Keratinocyte (primary cell): ENCODE data around the gene CSNK1D. TPM values are rescaled to one million over a fixed set of nuclear protein-coding genes. Genes with fewer than 3 reads are reported as not detected.

Source experiments
- DNase-seq: peaks from one replicate; pipeline ENCODE4 v3.0.0-alpha.2; 2011; ENCODE audit warnings: low read depth, missing footprints, low spot score
- FAIRE-seq: peaks from 2 replicates; lab custom pipeline; 2011; peaks lifted over from hg19 to GRCh38; lab: Jason Lieb, UNC
- H2AFZ ChIP-seq: 2 replicates; pipeline ENCODE4 v1.6.0; 2012; ENCODE audit warnings: low read length, control low read depth, inconsistent platforms; ENCODE audit not compliant: control insufficient read depth
- H3K27ac ChIP-seq: 2 replicates; pipeline ENCODE4 v1.5.1; 2011; ENCODE audit warnings: low read length; ENCODE audit not compliant: control insufficient read depth, insufficient read depth
- H3K27me3 ChIP-seq: 3 replicates; pipeline ENCODE4 v1.6.0; 2011; ENCODE audit warnings: low read length; ENCODE audit not compliant: control insufficient read depth, insufficient read depth; ENCODE audit errors: extremely low read depth
- H3K36me3 ChIP-seq, 2 experiments: 2 replicates in 1 of 2; 3 replicates in 1 of 2; pipeline ENCODE4 v1.5.1; 2011; ENCODE audit warnings: low read length in 2 of 2, mild to moderate bottlenecking in 1 of 2; ENCODE audit not compliant: control insufficient read depth in 2 of 2, insufficient read depth in 2 of 2; ENCODE audit errors: extremely low read depth in 1 of 2
- H3K4me1 ChIP-seq: 3 replicates; pipeline ENCODE4 v1.5.1; 2011; ENCODE audit warnings: low read length; ENCODE audit not compliant: control insufficient read depth, insufficient read depth; ENCODE audit errors: extremely low read depth
- H3K4me2 ChIP-seq: 3 replicates; pipeline ENCODE4 v1.6.0; 2011; ENCODE audit warnings: low read depth, low read length; ENCODE audit not compliant: control insufficient read depth, insufficient read depth; ENCODE audit errors: extremely low read depth
- H3K4me3 ChIP-seq, 3 experiments: fragments of 200-600 bp in 1 of 3; sonication (generic) in 1 of 3; 2 replicates in 2 of 3; 3 replicates in 1 of 3; pipeline ENCODE4 v1.5.1; 2011 to 2016; ENCODE audit warnings: low read length in 3 of 3, mild to moderate bottlenecking in 3 of 3, control low read depth in 2 of 3, inconsistent platforms in 1 of 3, low read depth in 1 of 3, mixed read lengths in 1 of 3, mixed run types in 1 of 3, moderate library complexity in 1 of 3; ENCODE audit not compliant: control insufficient read depth in 2 of 3, insufficient read depth in 2 of 3; ENCODE audit errors: extremely low read depth in 1 of 3
- H3K79me2 ChIP-seq: 2 replicates; pipeline ENCODE4 v1.6.0; 2012; ENCODE audit warnings: low read length; ENCODE audit not compliant: control insufficient read depth, insufficient read depth
- H3K9ac ChIP-seq: 3 replicates; pipeline ENCODE4 v1.6.0; 2011; ENCODE audit warnings: low read length; ENCODE audit not compliant: control insufficient read depth, insufficient read depth; ENCODE audit errors: extremely low read depth
- H3K9me1 ChIP-seq: 3 replicates; pipeline ENCODE4 v1.6.0; 2011; ENCODE audit warnings: low read length; ENCODE audit not compliant: control insufficient read depth, insufficient read depth; ENCODE audit errors: extremely low read depth
- H3K9me3 ChIP-seq: 2 replicates; pipeline ENCODE4 v1.5.1; 2012; ENCODE audit warnings: low read depth, low read length; ENCODE audit not compliant: control insufficient read depth
- H4K20me1 ChIP-seq: 3 replicates; pipeline ENCODE4 v1.6.0; 2011; ENCODE audit warnings: low read length; ENCODE audit not compliant: control insufficient read depth, insufficient read depth; ENCODE audit errors: extremely low read depth
- EZH2 ChIP-seq: IDR thresholded peaks from one replicate; pipeline ENCODE4 v1.6.1; 2012; ENCODE audit warnings: inconsistent platforms, mild to moderate bottlenecking, low read length, moderate library complexity
- dilution Hi-C: fragments of 300-500 bp; cut with MboI; formaldehyde crosslinking; loops from one replicate; pipeline ENCODE4 v1.7.0; 2020; ENCODE audit warnings: low sequenced_read_pairs; ENCODE audit not compliant: extremely low pct_ligation_motif_present
- polyA plus RNA-seq, 5 experiments: library from polyadenylated mRNA; depleted of rRNA in 3 of 5; stranded (reverse) in 3 of 5; stranded (forward) in 1 of 5; unstranded in 1 of 5; fragments of >200 nt; gene quantifications; 1 replicate in 1 of 5; 2 replicates in 3 of 5; 3 replicates in 1 of 5; pipeline versions ENCODE4 v1.2.1 to v1.2.3, GENCODE V29; 2011 to 2012; ENCODE audit warnings: missing spikeins in 2 of 5, low read depth in 1 of 5, low replicate concordance in 1 of 5
- TF ChIP-seq, protein P1 (sequence below), 3 experiments: IDR thresholded peaks in 1 of 3; conservative IDR thresholded peaks in 1 of 3; optimal IDR thresholded peaks in 1 of 3; 2 replicates in 2 of 3; 3 replicates in 1 of 3; pipeline versions ENCODE3 to v1.5.1; 2011; ENCODE audit warnings: low read length in 3 of 3, mild to moderate bottlenecking in 3 of 3, moderate library complexity in 2 of 3, control low read depth in 1 of 3, inconsistent platforms in 1 of 3; ENCODE audit not compliant: insufficient read depth in 2 of 3; ENCODE audit errors: extremely low read depth in 1 of 3

Gene CSNK1D
- polyA plus RNA-seq, 1 donor (not counting 4 experiments of a cell fraction or from before 2014, with no cell fraction given), result 86.0 TPM

DNA sequence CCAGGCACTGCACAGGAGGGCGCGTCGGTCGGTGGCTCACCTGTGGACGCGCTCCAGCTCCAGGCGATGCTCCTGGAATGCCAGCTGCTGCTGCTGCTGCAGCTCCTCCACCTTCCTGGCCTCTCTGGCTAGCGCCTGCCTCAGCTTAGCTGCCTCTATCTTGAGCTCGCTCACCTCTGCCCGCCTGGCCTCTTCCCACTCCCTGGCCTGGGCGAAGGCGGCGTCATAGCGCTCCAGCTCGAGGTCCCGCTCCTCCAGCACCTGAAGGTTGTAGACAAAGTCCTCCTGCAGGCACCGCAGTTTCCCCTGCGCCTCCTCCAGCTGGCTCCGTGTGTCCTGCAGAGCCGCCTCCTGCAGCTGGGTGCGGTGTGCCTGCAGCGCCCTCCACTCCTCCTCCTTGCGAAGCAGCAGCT lies 72.0 kb downstream of the CSNK1D start:
- Histone ChIP-seq H4K20me1 (no peaks in the 10 kb centered on the region), H3K4me1 (peaks cover 21% of the 10 kb centered on the region), H3K79me2 (peaks cover 8% of the 10 kb centered on the region), H3K27ac (no peak overlapping the region), H3K27me3 (no peaks in the 10 kb centered on the region), H2AFZ (no peak overlapping the region), H3K36me3 (peaks cover 9 to 13% of the 10 kb centered on the region in 2 experiments), H3K4me3 (no peak overlapping the region), H3K9me3 (no peaks in the 10 kb centered on the region), H3K9ac (no peak overlapping the region), H3K9me1 (peaks cover 7% of the 10 kb centered on the region), H3K4me2 (no peak overlapping the region)
- TF ChIP-seq, protein P1, sequence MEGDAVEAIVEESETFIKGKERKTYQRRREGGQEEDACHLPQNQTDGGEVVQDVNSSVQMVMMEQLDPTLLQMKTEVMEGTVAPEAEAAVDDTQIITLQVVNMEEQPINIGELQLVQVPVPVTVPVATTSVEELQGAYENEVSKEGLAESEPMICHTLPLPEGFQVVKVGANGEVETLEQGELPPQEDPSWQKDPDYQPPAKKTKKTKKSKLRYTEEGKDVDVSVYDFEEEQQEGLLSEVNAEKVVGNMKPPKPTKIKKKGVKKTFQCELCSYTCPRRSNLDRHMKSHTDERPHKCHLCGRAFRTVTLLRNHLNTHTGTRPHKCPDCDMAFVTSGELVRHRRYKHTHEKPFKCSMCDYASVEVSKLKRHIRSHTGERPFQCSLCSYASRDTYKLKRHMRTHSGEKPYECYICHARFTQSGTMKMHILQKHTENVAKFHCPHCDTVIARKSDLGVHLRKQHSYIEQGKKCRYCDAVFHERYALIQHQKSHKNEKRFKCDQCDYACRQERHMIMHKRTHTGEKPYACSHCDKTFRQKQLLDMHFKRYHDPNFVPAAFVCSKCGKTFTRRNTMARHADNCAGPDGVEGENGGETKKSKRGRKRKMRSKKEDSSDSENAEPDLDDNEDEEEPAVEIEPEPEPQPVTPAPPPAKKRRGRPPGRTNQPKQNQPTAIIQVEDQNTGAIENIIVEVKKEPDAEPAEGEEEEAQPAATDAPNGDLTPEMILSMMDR (optimal IDR thresholded peaks at IDR 0.05 in 1 of 3, IDR thresholded peaks at IDR 0.05 in 1 of 3, conservative IDR thresholded peaks at IDR 0.05 in 1 of 3; ENCODE audit: extremely low read depth in 1 of 3, insufficient read depth in 2 of 3, low read length in 3 of 3), result no peak
- TF ChIP-seq EZH2, result no peak
- DNase-seq (no peak), FAIRE-seq (no peak)
- dilution Hi-C loops, result no loop called here

DNA sequence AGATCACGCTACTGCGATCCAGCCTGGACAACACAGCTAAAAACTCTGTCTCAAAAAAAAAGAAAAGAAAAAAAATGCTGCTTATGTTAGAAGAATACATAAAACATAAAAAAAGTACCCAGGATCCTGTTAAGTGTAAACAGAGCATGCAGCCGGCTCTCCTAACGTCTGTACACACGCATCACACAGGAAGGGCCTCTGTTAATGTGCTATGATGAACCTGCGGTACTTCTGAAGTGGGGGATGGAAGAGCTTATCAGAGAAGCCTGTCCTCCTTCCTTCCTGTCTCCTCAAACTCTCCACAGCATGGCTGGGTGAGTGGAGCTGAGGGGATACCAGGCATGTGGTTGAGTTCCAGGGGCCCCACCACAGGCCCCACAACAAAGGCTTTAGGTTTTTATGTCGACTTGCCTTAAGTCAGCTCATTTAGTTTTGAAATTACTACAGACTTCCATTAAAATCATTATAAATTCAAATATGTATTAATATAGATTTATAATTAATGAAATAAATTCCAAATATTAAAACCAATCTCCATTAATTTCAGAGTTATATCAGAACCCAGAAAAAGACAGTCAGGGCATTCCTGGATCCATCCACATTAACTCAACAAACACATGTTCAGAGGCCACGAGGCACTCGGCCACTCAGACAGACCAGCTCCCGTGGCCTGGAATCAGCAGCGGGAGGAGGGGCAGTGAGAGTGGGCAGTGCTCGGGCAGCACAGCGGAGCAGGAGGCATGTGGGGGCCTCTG lies 72.6 kb downstream of the CSNK1D start:
- Histone ChIP-seq H3K27me3 (no peaks in the 10 kb centered on the region), H3K9me1 (peaks cover 7% of the 10 kb centered on the region), H3K9me3 (no peaks in the 10 kb centered on the region), H4K20me1 (no peaks in the 10 kb centered on the region), H3K4me1 (peaks cover 15% of the 10 kb centered on the region), H3K27ac (no peak overlapping the region), H3K4me2 (no peak overlapping the region), H3K79me2 (peaks cover 8% of the 10 kb centered on the region), H3K36me3 (peaks cover 11 to 16% of the 10 kb centered on the region in 2 experiments), H3K4me3 (no peak overlapping the region), H2AFZ (no peak overlapping the region), H3K9ac (no peak overlapping the region)
- no peak for DNase-seq
- dilution Hi-C loops, result no loop called here
- no peak for FAIRE-seq
- TF ChIP-seq, protein P1 (optimal IDR thresholded peaks at IDR 0.05 in 1 of 3, IDR thresholded peaks at IDR 0.05 in 1 of 3, conservative IDR thresholded peaks at IDR 0.05 in 1 of 3; ENCODE audit: extremely low read depth in 1 of 3, insufficient read depth in 2 of 3, low read length in 3 of 3), result no peak
- TF ChIP-seq EZH2, result no peak
